GM23248 (cell line): ENCODE data around the gene SPRR1A.

Experiments
- EZH2 ChIP-seq: fragments of 200-600 bp; sonication (generic); IDR thresholded peaks from 2 replicates; pipeline ENCODE4 v1.6.1; 2018; ENCODE audit warnings: antibody characterized with exemption, mild to moderate bottlenecking; ENCODE audit not compliant: insufficient read depth, poor library complexity, severe bottlenecking
- EZH2phosphoT487 ChIP-seq: fragments of 200-600 bp; sonication (generic); IDR thresholded peaks from 2 replicates; pipeline ENCODE4 v1.6.1; 2018; ENCODE audit warnings: antibody characterized with exemption, moderate library complexity, mild to moderate bottlenecking, low read depth; ENCODE audit not compliant: insufficient read depth

DNA sequence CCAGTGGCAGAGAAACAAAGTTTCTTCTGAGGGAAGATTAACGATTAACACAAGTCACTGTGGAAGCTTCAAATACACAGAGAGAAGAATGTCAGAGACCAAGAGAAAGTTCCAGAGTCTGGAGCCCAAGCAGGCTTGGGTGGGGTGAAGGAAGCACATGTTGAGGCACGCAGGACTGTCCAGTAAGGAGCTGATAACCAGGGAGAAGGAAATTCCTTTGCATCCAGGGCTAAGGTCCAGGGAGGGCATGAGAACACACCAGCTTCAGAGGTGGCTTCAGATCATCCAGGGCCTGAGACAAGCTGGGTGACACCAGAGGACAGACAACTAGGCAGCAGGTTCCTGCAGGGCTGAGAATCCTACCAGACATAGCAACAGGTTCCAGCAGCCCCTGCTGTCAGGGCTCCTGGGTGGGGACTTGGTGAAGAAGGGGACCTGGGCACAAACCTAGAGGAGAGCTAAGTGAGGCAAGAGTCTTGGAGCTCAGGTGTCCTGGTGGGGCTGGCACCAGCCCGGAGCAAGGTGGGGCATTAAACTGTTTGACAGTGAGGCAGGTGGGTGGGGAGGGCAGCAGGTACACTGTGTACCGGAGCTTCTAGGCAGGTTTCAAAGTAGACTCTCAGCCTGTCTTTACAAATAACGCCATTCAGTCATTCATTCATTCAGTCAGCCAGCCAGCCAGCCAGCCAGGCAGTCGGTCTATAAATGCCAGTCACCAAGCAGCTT is 2.6 kb upstream of the SPRR1A start:
- no peak for TF ChIP-seq EZH2phosphoT487
- no peak for TF ChIP-seq EZH2
